HG03469 (cell line): ENCODE data around the gene MYBPC2.

Experiments
- ATAC-seq: cut with Tn5 transposase; IDR thresholded peaks from one replicate; pipeline ENCODE4 v1.9.1; 2021; ENCODE audit warnings: mild to moderate bottlenecking, moderate library complexity, moderate number of reproducible peaks; ENCODE audit not compliant: unreplicated experiment

Gene MYBPC2

DNA sequence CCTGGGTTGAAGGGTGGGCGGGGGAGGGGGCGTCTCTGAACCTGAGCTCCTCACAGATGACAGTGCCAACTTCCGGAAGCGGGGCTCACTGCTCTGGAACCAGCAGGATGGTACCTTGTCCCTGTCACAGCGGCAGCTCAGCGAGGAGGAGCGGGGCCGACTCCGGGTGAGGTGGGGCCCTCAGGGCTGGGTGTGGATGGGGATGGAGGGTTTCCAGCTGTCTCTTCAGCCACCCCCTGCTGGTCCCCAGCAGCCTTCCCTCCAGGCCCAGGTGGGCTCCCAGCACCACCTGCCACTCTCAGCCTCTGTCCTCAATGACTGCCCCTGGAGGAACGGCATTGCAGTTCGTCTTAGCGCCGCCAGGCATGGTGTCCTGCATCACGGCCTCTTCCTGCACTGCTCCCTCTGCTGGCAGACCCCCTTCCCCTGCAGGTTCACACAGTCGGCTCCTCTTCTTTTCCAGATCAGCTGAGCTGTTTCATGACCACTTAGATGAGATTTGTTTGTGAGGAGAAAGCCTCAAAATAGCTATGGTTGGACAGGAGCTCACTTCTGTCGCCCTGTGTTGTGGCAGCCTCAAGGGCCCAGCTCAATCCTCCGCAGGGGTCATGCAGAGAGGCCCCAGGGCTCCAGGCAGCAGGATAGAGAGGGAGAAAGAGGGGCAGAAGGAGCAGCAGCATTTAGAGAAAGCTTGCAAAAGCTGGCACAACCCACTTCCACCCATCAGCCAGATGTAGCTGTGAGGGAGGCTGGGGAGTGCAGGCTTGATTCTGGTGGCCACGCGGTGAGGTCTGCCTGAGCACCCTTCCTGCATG is 46.4 kb downstream of the MYBPC2 start:
- no peak for ATAC-seq

GRCh38 chr19:50479761-50480251 is 47.1 kb downstream of the MYBPC2 start:
- ATAC-seq = no peak

GRCh38 chr19:50480281-50481111 is 47.8 kb downstream of the MYBPC2 start:
- ATAC-seq = no peak

DNA sequence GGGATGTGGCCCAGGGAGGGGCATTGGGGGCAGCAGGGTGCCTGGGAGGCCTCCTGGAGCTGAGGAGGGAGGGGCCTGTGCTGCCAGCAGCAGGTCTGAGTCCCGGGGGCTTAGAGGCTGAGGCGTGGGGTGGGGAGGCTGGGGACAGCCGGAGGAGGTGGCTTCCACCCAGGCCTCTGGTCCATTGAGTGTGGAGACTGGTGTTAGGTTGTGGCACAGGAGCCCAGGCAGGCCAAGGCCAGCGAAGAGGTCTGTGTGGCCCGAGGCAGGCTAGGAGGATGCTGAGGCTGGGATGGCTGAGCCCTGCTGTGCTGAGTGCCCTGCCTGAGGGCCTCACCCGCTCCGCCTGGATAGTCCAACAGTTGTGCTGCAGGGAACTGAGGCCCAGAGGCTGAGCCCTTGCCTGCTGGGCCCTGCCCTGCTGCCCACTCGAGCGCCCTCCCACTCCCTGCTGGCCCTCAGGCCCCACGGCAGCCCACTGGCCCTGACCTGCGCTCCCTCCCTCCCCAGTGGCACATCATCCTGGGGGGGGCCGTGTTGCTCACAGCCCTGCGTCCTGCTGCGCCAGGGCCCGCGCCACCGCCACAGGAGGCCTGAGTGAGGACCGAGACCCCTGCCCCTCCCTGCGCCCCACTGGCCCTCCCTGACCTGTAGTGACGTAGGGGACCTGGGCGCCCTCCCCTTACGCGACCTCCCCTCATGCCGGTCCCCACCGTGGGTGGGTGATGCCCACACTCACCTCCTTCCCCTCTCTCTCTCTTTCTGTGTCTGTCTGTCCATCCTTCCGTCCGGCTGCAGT is 48.9 kb downstream of the MYBPC2 start:
- ATAC-seq = no peak

DNA sequence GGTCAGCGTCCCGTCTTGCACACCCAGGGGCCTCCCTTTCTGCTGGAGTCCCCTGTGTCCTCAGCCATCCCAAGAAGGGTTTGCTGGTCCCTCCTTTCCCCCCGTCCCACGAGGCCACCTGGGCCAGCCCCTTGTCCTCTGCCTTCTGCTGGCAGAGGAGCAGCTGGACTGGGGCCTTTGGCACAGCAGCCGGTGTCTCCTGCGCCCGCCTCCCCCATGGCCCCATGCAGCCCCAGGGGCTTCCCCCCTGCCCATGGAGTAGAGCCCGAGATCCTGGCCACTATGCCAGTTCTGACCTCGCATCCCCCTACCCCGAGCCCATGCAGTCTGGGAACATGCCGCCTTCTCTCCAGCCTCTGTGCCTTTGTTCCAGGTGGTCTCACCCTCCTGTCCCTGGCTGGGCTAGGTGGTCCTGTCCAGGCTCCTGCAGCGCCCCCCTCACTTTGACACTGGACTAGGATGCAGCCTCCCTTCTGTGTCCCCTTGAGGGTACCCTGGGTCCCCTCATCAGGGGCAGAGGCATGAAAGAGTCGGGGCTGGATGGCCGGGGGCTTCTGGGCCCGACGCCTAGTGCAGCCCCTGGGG is 49.7 kb downstream of the MYBPC2 start:
- no peak for ATAC-seq

GRCh38 chr19:50482916-50483315 is 50.2 kb downstream of the MYBPC2 start:
- no peak for ATAC-seq

DNA sequence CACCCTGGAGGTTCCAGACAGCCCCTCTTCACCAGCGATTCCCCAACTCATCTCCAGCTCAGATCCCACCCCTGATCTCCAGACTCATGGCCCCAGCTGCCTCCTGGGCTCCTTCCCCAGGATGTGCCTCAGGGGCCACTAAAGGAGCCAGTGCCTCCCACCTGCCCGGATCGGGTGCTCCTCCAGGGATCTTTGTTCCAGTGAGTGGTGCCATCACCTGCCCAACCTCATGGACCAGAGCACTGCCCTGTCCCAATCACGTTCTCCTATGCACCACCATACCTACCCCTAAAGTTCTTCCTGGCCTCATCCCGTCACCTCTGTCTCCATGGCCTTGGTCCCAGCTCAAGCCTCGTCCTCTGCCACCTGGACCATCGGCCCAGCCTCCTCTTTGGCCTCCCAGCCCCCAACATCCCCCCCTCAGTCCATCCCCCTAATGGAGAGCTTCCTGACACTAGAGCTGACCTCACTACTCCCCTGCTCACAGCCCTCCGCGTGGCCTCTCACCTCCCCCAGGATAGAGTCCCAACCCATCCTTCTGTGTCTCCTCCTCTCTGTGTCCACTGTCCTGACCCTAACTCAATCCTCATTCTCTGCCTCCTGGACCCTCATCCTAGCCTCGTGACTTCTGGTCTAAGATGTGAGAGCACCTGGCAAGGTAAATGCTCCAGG is 52.7 kb downstream of the MYBPC2 start:
- no peak for ATAC-seq

DNA sequence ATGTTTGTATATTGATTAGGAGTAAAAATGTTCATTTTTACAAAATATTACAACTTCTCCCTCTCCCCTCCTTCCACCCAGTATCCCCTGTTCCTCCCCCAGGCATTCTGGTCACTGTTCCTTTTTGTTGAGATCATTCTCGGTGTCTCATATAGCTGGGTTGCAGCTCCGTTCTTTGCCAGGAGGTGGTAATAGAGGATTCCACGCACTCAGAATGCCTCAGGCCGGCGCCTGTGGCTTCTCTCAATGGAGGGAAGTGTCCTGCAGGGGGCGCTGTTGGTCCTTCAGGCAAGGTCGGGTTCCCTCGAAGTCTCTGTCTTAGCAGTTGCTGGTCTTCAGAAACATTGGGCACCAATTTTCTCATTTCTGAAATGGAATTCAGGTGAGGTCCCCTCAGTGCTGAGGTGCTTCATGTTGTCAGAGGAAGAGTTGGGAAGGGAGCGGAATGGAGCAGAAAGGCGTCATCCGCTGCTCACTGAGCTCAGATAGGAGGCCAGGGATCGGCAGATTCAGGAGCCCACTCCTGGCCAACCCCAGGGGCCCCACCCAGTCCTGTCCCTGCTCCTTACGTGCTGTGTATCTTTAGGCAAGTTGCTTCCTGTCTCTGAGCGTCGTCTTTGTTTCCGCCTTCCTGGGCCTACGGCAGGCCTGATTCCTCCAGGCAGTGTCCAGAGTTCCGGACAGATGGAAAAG is 54.3 kb downstream of the MYBPC2 start:
- no peak for ATAC-seq

- no peak for ATAC-seq
These were observed 55.9 kb downstream of the MYBPC2 start for GRCh38 chr19:50488389-50489194.

DNA sequence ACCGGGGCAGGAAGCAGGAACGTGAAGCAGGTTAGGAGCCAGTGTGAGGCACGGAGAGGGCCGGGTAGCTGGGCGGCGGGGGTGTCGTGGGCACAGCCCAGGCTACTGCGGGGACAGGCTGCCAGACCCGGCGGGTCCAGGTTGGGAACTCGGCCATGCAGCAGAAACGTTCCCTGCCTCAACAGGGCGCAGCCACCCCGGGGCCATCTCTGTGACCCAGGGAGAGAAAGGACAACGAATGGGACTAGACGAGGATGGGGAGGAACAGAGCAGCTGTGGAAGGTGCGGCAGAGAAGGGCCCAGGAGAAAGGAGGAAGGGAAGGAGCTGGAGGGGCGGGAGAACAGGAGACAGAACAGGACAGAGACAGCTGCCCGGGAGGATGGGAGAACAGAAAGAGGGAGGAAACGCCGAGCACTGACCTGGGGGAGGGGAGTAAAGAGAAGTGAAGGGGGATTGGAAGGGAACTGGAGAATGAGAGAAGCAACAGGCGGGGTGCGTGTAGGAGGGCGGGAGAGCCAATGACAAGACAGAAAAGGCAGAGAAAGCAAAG is 56.8 kb downstream of the MYBPC2 start:
- ATAC-seq = no peak

- ATAC-seq = no peak
These were observed 57.7 kb downstream of the MYBPC2 start for GRCh38 chr19:50490411-50490811.

DNA sequence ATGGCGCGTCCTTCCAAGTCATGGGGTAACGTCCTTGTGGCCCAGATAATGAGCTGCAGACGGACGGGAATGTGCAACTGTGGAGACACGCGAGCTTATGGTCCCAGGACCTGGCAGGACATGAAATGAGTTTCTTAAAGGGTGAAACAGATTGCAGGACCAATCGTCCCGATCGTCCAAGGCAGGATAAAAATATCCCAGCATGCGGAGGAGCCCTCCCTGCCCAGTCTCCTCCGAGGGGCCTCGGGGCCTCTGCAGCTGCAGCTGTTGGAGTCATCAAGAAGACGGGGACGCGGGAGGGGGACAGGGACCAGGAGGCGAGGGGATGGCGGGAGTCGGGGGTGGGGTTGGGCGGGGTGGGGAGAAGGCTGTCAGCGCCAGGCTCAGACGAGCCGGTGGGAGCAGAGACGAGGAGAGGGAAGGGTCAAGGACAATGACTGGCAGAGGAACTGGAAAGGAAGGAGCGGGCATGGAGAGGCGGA is 58.3 kb downstream of the MYBPC2 start:
- ATAC-seq = no peak

- ATAC-seq = no peak
These were observed 59.8 kb downstream of the MYBPC2 start for GRCh38 chr19:50492303-50493052.

DNA sequence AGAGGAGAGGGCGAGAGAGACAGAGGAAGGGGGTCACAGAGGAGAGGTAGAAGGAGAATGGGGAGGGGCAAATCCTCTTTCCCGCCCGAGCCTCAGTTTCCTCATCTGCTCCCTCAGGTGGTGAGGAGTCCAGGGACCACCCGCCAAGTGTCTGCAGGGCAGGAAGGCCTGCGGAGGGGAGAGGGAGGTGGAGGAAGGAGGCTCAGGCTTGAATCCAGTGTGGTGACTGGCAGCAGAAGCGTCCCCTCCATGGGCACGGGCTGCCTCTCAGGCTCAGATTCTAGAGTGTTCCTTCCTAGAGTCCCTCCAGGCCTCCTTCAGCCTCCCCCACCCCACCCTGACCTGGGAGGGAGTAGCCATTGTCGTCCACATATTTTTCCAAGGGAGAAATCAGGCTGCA is 60.5 kb downstream of the MYBPC2 start:
- no peak for ATAC-seq

DNA sequence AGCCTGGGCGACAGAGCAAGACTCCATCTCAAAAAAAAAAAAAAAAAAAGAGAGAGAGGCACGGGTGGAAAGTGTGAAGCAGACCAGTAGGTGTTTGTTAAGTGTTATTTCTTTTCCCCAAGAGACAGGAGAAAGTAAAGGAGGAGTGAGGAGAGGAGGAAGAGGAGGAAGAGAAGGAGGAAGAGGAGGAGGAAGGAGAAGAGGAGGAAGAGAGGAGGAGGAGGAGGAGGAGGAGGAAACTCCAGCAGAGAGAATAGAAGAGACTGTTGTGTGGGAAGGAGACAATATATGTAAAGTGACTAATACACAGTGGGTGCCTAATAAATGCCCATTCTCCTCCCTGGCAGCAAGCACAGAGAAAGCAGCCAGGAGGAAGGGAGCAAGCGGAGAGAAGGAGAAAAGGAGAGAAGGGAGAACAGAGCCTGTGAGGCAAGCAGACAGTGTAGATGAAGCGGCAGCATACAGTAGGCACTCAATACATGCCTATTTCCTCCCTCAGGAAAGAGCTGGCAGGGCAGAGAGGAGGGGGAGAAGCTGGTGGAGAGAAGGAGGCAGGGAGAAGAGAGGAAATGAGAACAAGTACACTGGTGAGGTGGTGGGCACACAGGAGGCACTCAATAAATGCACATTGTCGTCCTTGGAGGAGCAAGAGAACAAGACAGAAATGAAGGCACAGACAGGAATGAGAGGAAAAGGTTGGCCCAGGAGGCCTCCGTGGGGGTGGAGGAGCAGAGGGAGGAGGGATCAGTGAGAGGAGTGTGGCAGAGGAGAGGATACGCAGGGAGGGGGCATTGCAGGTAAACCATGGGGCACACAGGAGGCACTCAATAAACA is 61.7 kb downstream of the MYBPC2 start:
- ATAC-seq = no peak

DNA sequence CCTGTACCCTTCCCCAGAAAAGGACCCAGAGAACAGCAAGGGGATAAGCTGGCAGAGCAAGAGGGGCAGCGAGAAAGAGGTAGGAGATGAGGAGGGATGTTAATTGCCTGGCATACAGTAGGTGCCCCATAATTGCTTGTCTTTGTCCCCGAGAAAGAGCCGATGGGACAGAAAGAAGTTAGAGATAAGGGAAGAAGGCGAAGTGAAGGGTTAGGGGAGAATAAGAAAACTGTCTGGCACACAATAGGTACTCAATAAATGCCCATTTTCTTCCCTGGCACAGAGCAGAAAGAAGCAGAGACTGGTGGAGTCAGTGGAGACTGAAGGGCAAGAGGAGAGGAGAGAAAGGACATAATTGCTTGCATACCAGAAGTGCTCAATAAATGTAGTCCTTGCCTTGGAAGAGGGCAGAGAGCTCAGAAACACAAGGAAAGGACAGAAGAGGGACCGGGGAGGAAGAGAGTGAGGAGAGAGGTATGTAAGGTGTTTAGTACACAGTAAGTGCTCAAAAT is 62.4 kb downstream of the MYBPC2 start:
- no peak for ATAC-seq
